Measurements from ENCODE around the gene SMPD3.

DNA sequence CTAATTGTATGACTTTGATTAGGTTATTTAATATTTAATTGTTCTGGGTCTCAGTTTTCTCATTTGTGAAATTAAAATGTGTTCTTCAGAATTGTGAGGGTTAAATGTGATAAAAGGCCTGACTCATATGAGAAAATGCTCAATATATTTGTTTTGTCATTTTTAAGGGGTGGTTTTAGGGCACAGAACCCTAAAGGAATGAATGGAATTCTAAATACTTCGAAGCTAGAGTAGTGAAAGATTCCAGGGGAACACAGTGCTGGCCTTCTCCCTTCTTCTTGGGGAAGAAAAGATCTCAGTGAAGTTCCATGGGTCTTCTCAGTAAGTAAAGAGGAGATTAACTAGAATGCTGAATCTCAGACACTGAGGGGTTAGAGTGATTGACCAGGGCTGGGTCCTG is 3.9 kb upstream of the SMPD3 start:
- TF ChIP-seq CTCF (IDR thresholded peaks at IDR 0.05 in 4 of 5, conservative IDR thresholded peaks at IDR 0.05 in 1 of 5): no peak
- no peak for TF ChIP-seq POLR2A (IDR thresholded peaks at IDR 0.05)

Data from gastrocnemius medialis (tissue), 4 donors.